Measurements from ENCODE around the gene PDCL2. TPM values are rescaled to one million over a fixed set of nuclear protein-coding genes. Genes with fewer than 3 reads are reported as not detected.
A peak's percentile ranks its signal among the peaks of the same experiment; 100 is the strongest.

Gene PDCL2
- total RNA-seq, 1 experiment from 2014 or later, result not detected

DNA sequence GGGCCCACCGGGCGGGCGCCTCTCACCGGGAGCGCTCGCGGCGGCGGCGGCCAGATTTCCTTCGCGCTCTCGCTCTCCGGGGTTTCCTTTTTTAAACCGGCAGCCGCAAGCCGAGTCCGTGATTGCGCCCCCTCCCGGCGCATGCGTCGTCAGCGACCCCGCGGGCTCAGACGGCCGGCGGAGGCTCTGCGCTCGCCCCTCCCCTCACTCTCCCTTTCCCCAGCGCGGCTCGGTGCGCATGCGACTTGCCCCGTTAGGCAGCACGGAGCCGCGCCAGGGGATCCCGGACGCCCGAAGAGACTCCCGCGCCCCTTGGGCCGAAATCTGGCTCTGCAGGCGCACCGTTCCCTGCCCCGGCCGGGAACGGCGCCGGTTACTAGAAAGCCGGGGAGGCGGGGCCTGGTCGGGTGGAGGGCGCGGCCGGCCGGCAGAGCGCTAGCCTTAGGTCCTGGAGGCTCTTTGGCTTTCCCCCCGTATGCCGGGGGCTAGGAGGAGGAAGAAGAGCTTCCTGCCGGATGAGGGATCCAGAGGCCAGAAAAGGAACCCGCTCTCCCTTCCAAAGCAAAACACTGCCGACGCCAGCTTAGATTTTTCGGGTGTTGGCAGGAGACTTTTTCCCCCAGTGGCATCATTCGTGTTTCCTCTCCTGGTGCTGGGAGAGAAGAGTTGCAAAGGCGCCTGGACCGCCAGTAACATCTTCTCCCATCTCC, 45.1 kb downstream of the PDCL2 start, which contains the start of gene CLOCK:
CLOCK (minus strand) TSS at position 154 of the 710 bp plus-strand sequence. CDS start 64,124 bp downstream, outside the sequence.
- in situ Hi-C loops (cut with HindIII; ENCODE audit: low pct_unique_long_range_greater_than_20kb, low sequenced_read_pairs), result no loop called here
- peak; percentile 80 for DNase-seq (ENCODE audit: low read depth, low spot score)

DNA sequence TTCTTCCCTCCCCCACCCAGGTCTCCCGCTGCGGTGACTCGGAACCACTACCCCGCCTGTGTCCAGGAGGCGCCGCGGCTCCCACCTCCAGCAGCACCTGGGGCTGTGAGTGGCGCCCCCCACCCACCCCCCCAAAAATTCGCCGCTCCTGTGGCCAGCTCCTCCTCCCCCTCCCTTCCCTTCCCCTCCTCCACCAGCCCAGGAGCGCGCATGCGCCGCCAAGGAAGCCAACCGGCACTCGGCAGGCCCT, 45.6 kb downstream of the PDCL2 start:
- in situ Hi-C loops (cut with HindIII; ENCODE audit: low pct_unique_long_range_greater_than_20kb, low sequenced_read_pairs), result no loop called here
- DNase-seq (ENCODE audit: low read depth, low spot score), result peak; percentile 78

- DNase-seq (ENCODE audit: low read depth, low spot score), result peak; percentile 65
- in situ Hi-C loops (cut with HindIII; ENCODE audit: low pct_unique_long_range_greater_than_20kb, low sequenced_read_pairs), result no loop called here
These were observed 46.2 kb downstream of the PDCL2 start for GRCh38 chr4:55545641-55546505.

- peak; percentile 2 for DNase-seq (ENCODE audit: low read depth, low spot score)
- in situ Hi-C loops (cut with HindIII; ENCODE audit: low pct_unique_long_range_greater_than_20kb, low sequenced_read_pairs), result no loop called here
These were observed 46.9 kb downstream of the PDCL2 start for GRCh38 chr4:55545151-55545550.

- in situ Hi-C loops (cut with HindIII; ENCODE audit: low pct_unique_long_range_greater_than_20kb, low sequenced_read_pairs), result no loop called here
- peak; percentile 19 for DNase-seq (ENCODE audit: low read depth, low spot score)
These were observed 48.2 kb downstream of the PDCL2 start for GRCh38 chr4:55543858-55544257.

DNA sequence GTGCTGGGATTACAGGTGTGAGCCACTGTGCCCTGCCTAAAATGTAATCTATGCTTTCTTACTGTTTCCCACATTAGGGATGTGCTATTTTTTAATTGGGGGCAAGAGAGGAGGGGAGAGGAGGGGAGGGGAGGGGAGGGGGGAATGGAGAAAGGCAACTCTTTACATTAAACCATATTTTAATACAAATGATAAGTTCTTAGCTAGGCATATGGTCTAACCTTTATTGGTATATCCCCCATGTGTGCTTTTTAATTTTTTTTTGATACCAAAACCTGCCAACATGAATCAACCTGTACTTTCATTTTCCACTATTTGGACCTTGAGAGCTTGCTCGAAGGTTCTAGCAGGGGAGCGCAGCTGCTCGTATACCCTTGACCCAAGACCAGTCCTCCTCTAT, 51.8 kb downstream of the PDCL2 start:
- DNase-seq (ENCODE audit: low read depth, low spot score), result no peak
- in situ Hi-C loops (cut with HindIII; ENCODE audit: low pct_unique_long_range_greater_than_20kb, low sequenced_read_pairs), result no loop called here

GRCh38 chr4:55539658-55540057, 52.4 kb downstream of the PDCL2 start:
- in situ Hi-C loops (cut with HindIII; ENCODE audit: low pct_unique_long_range_greater_than_20kb, low sequenced_read_pairs), result no loop called here
- DNase-seq (ENCODE audit: low read depth, low spot score), result no peak

DNA sequence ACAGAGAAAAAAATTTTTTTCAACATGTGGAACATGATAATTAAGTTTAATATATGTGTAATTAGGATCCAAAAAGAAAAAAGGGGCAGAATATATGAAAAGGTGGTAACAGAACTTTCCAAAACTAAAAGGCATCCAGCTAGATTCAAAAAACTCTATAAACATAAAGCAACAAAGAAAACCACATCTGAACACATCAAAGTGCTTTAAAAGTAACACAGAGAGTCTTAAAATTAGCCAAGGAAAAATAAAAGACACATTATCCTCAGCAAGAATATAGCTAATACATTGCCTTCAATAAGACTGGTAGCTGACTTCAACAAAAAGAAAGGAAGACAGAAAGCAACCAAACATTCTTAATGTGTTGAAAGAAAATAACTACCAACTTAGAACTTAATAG, 53.5 kb downstream of the PDCL2 start:
- in situ Hi-C loops (cut with HindIII; ENCODE audit: low pct_unique_long_range_greater_than_20kb, low sequenced_read_pairs), result no loop called here
- DNase-seq (ENCODE audit: low read depth, low spot score), result no peak

- no peak for DNase-seq (ENCODE audit: low read depth, low spot score)
- in situ Hi-C loops (cut with HindIII; ENCODE audit: low pct_unique_long_range_greater_than_20kb, low sequenced_read_pairs), result no loop called here
These were observed 57.7 kb downstream of the PDCL2 start for GRCh38 chr4:55534306-55534705.

DNA sequence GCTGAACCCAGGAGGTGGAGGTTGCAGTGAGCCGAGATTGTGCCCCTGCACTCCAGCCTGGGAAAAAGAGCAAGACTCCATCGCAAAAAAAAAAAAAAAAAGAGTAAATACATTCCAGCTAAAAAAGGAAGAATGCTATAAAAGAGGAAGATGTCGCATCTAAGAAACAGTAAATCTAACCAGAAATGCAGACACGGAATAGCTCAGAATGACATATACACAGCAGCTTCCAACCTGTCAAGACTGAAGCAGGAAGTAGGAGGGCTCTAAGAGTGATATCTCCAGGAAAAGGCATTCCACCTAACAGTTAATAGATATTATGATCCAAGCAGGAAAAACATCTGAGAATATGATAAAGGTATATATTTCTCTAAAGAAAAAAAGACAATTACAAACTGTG, 61.4 kb downstream of the PDCL2 start:
- DNase-seq (ENCODE audit: low read depth, low spot score), result no peak
- in situ Hi-C loops (cut with HindIII; ENCODE audit: low pct_unique_long_range_greater_than_20kb, low sequenced_read_pairs), result no loop called here

DNA sequence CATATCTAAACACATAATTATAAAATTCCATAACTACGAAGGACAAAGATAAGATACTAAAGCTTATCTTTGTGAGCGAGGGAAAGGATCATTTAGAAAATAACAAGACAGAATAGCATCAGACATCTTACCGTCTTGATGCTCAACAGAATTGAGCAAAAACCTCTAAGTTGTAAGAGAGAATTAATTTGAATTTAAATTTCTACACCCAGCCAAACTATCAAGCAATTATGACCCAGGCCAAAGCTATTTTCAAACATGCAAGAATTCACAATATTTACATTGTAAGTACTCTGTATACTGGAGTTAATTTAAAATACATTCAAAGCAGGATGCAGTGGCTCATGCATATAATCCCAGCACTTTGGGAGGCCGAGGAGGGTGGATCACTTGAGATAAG, 61.9 kb downstream of the PDCL2 start:
- in situ Hi-C loops (cut with HindIII; ENCODE audit: low pct_unique_long_range_greater_than_20kb, low sequenced_read_pairs), result no loop called here
- no peak for DNase-seq (ENCODE audit: low read depth, low spot score)

- in situ Hi-C loops (cut with HindIII; ENCODE audit: low pct_unique_long_range_greater_than_20kb, low sequenced_read_pairs), result no loop called here
These were observed 63.6 kb downstream of the PDCL2 start for GRCh38 chr4:55528491-55528890.

DNA sequence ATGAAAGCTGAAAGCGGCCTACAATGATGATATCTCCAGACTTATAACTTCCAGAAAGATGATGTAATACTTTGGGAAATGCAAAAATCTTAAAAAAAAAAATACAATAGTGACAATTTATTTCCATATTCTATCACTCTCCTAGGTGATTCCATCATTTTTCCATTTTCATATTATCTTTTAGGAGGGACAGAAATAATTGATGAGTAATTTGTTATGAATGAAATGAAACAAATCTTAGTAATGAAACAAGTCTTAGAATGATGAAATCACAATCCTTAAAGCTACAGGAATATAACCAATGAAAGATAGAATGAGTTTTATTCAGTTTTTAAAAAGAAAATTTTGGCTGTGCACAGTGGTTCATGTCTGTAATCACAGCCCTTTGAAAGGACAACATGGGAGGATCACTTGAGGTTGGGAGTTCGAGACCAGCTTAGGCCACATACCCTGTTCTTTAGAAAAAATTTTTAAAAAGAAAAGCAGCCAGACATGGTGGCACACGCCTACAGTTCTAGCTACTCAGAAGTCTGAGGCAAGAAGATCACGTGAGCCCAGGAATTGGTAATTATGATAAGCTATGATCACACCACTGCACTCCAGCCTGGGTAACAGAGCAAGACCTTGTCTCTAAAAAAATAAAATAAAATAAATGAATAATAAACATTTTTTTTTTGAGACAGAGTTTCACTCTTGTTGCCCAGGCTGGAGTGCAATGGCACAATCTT, 67.0 kb downstream of the PDCL2 start:
- no peak for DNase-seq (ENCODE audit: low read depth, low spot score)
- in situ Hi-C loops (cut with HindIII; ENCODE audit: low pct_unique_long_range_greater_than_20kb, low sequenced_read_pairs), result no loop called here

More at GRCh38 chr4:55528491-55528890, 63.6 kb downstream of the PDCL2 start:
- no peak for DNase-seq (ENCODE audit: low read depth, low spot score)

DNA sequence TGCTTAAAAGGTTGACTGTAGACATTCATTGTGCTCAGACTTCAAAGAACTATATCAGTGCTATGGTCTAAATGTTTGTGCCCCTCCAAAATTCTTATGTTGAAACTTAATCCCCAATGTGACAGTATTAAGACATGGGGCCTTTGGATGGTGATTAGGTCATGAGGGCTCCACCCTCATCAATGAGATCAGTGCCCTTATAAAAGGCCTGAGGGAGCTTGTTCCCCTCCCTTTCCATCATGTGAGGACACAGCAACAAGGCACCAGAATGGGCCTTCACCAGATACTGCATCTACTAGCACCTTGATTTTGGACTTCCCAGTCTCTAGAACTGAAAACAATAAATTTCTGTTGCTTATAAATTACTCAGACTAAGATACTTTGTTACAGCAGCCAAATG, 73.6 kb downstream of the PDCL2 start:
- in situ Hi-C loops (cut with HindIII; ENCODE audit: low pct_unique_long_range_greater_than_20kb, low sequenced_read_pairs), result no loop called here
- no peak for DNase-seq (ENCODE audit: low read depth, low spot score)

GRCh38 chr4:55517526-55518229, 74.4 kb downstream of the PDCL2 start:
- in situ Hi-C loops (cut with HindIII; ENCODE audit: low pct_unique_long_range_greater_than_20kb, low sequenced_read_pairs), result no loop called here
- no peak for DNase-seq (ENCODE audit: low read depth, low spot score)

GRCh38 chr4:55512922-55513571, 79.0 kb downstream of the PDCL2 start:
- in situ Hi-C loops (cut with HindIII; ENCODE audit: low pct_unique_long_range_greater_than_20kb, low sequenced_read_pairs), result no loop called here
- DNase-seq (ENCODE audit: low read depth, low spot score), result no peak

DNA sequence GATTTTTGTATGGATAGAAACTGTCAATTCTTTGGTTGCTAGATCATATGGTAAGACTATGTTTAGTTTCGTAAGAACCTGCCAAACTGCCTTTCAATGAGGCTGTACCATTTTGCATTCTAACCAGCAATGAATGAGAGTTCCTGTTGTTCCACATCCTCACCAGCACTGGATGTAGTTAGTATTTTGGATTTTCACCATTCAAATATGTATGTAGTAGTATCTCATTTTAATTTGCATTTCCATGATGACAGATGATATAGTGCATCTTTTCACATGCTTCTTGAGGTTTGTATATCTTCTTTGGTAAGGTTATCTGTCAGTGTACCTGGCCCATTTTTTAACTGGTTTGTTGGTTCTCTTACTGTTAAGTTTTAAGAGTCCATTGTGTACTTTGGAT, 80.0 kb downstream of the PDCL2 start:
- in situ Hi-C loops (cut with HindIII; ENCODE audit: low pct_unique_long_range_greater_than_20kb, low sequenced_read_pairs), result no loop called here
- DNase-seq (ENCODE audit: low read depth, low spot score), result no peak

All from SK-MEL-5 (cell line).